K562 (cell line): Measurements from ENCODE around the gene SLC22A23. TPM values are rescaled to one million over a fixed set of nuclear protein-coding genes. Genes with fewer than 3 reads are reported as not detected.
A peak's percentile ranks its signal among the peaks of the same experiment; 100 is the strongest.

Source experiments
- AFF1 ChIP-seq, 2 experiments: fragments of 450-650 bp; IDR thresholded peaks; 2 replicates each; pipeline ENCODE4 v1.6.1; 2018; ENCODE audit warnings: mild to moderate bottlenecking in 2 of 2, low read depth in 1 of 2; ENCODE audit not compliant: partially characterized antibody in 2 of 2
- CREB1 ChIP-seq, 2 experiments: sonication (generic) in 1 of 2; formaldehyde crosslinking in 1 of 2; IDR thresholded peaks; 2 replicates each; pipeline versions ENCODE4 v1.6.1 to v1.8.0; 2012 to 2022; ENCODE audit warnings: inconsistent platforms in 1 of 2, mild to moderate bottlenecking in 1 of 2, missing genetic modification reagents in 1 of 2, moderate library complexity in 1 of 2
- E2F6 ChIP-seq, 2 experiments: IDR thresholded peaks; 2 replicates each; pipeline ENCODE4 v1.6.1; 2011; ENCODE audit warnings: borderline replicate concordance in 1 of 2, control low read depth in 1 of 2, low read depth in 1 of 2, low read length in 1 of 2, mild to moderate bottlenecking in 1 of 2, mixed read lengths in 1 of 2, moderate library complexity in 1 of 2; ENCODE audit not compliant: insufficient read depth in 1 of 2, insufficient read length in 1 of 2, poor library complexity in 1 of 2, severe bottlenecking in 1 of 2; ENCODE audit errors: extremely low read depth in 1 of 2
- ETS1 ChIP-seq: conservative IDR thresholded peaks from 2 replicates; pipeline ENCODE4 v1.6.1; 2011; ENCODE audit warnings: low read depth, mild to moderate bottlenecking, low read length; ENCODE audit not compliant: control insufficient read depth
- FOXO4 ChIP-seq: fragments of 450-650 bp; formaldehyde crosslinking; IDR thresholded peaks from 2 replicates; pipeline ENCODE4 v1.4.0; 2020; ENCODE audit warnings: mild to moderate bottlenecking, moderate library complexity
- KLF1 ChIP-seq: fragments of 450-650 bp; IDR thresholded peaks from 2 replicates; pipeline ENCODE4 v1.6.1; 2016; ENCODE audit warnings: missing genetic modification characterization, missing compliant biosample characterization
- MCM5 ChIP-seq: fragments of 450-650 bp; IDR thresholded peaks from 2 replicates; pipeline ENCODE4 v1.6.1; 2016; ENCODE audit warnings: low read depth
- TEAD1 ChIP-seq, 2 experiments: fragments of 450-650 bp in 1 of 2; sonication (generic) in 1 of 2; formaldehyde crosslinking; IDR thresholded peaks; 2 replicates each; pipeline versions ENCODE4 v1.4.0 to v1.8.0; 2020 to 2022; ENCODE audit warnings: mild to moderate bottlenecking in 2 of 2, missing genetic modification reagents in 1 of 2
- ZBTB7A ChIP-seq: IDR thresholded peaks from 2 replicates; pipeline ENCODE4 v1.6.1; 2011; ENCODE audit warnings: low read depth, mild to moderate bottlenecking, low read length, moderate library complexity, borderline replicate concordance; ENCODE audit not compliant: control insufficient read depth
- ZNF134 ChIP-seq: fragments of 250-450 bp; sonication (Bioruptor Pico); conservative IDR thresholded peaks from 2 replicates; pipeline ENCODE4 v1.4.0; 2020
- ZNF609 ChIP-seq: sonication (generic); formaldehyde crosslinking; IDR thresholded peaks from 2 replicates; pipeline ENCODE4 v1.8.1; 2023; ENCODE audit warnings: missing genetic modification reagents, mild to moderate bottlenecking, borderline replicate concordance
- ZNF707 ChIP-seq: fragments of 250-450 bp; sonication (Bioruptor Pico); conservative IDR thresholded peaks from 2 replicates; pipeline ENCODE4 v1.8.0; 2022; ENCODE audit warnings: inconsistent platforms, mild to moderate bottlenecking, moderate library complexity
- polyA plus RNA-seq, 8 experiments: library from polyadenylated mRNA; depleted of rRNA in 4 of 8; stranded (reverse) in 5 of 8; unstranded in 3 of 8; fragments of >200 nt; fragmentation: Nextera tagmentation in 2 of 8; fragmentation: Illumina TruSeq in 1 of 8; extraction: Ambion mirVana in 2 of 8; extraction: Trizol in 1 of 8; gene quantifications; 2 replicates each; pipeline versions ENCODE4 v1.2.1 to v1.2.3, GENCODE V29; 2011 to 2014; ENCODE audit warnings: inconsistent platforms in 1 of 8, missing spikeins in 1 of 8
- total RNA-seq, 7 experiments: library from RNA; depleted of rRNA in 6 of 7; stranded (reverse); fragments of >200 nt in 6 of 7; fragmentation: Illumina TruSeq in 2 of 7; extraction: Trizol in 2 of 7; gene quantifications; 2 replicates each; pipeline versions ENCODE4 v1.2.1 to v1.2.3, GENCODE V29; 2011 to 2021; ENCODE audit warnings: low replicate concordance in 1 of 7

Gene SLC22A23
- total and polyA plus RNA-seq, 9 of the 15 experiments (the other 6 are each of a cell fraction or from before 2014, with no cell fraction given): 0.30 to 8.7 (median 2.5) TPM

GRCh38 chr6:3383525-3383924 is 73.3 kb downstream of the SLC22A23 start (continued):
- peak; percentile 70; the same call in 1 of the 2 replicates for TF ChIP-seq ZBTB7A
- no peak for TF ChIP-seq MCM5
- no peak for TF ChIP-seq ZNF609 (CRISPR knock-in tag)
- TF ChIP-seq ETS1: no peak
- no peak for TF ChIP-seq KLF1 (tag)
- 0 out of 2 replicates have a peak, but pooled peaks have one; percentile 46 for TF ChIP-seq CREB1 (IDR thresholded peaks at IDR 0.05)
- no peak for TF ChIP-seq CREB1 (CRISPR knock-in tag; IDR thresholded peaks at IDR 0.05)
- TF ChIP-seq TEAD1 (CRISPR knock-in tag; IDR thresholded peaks at IDR 0.05): no peak
- no peak for TF ChIP-seq FOXO4 (CRISPR knock-in tag)
- TF ChIP-seq ZNF707 (CRISPR knock-in tag): no peak
- no peak for TF ChIP-seq E2F6 (IDR thresholded peaks at IDR 0.05; ENCODE audit: borderline replicate concordance in 1 of 2, extremely low read depth in 1 of 2, insufficient read depth in 1 of 2, insufficient read length in 1 of 2, low read depth in 1 of 2, low read length in 1 of 2, poor library complexity in 1 of 2, severe bottlenecking in 1 of 2)
- peak in 1 of 2 experiments; percentile 71 for TF ChIP-seq AFF1 (IDR thresholded peaks at IDR 0.05; ENCODE audit: low read depth in 1 of 2, partially characterized antibody in 2 of 2)
- TF ChIP-seq ZNF134 (CRISPR knock-in tag): no peak
